ENCODE data around the gene PLA2G5. TPM values are rescaled to one million over a fixed set of nuclear protein-coding genes. Genes with fewer than 3 reads are reported as not detected.

PLA2G5 gene
- total and polyA plus RNA-seq, 2 donors from 2014 or later: 0.47 to 0.58 TPM

- H3K9me3 ChIP-seq (ENCODE audit: control insufficient read depth in 2 of 3, insufficient read depth in 1 of 3, low read length in 3 of 3): no peaks in the 10 kb centered on the region
- H3K4me3 ChIP-seq (ENCODE audit: low read length in 3 of 3): no peak overlapping the region
- H3K9ac ChIP-seq (ENCODE audit: low read length in 3 of 3): no peak overlapping the region
- intact Hi-C loops (cut with DNase I): no loop called here
- H3K36me3 ChIP-seq (ENCODE audit: control insufficient read depth in 2 of 3, insufficient read depth in 3 of 3, low read length in 3 of 3): no peaks in the 10 kb centered on the region
- H3K27me3 ChIP-seq (ENCODE audit: control insufficient read depth, insufficient read depth, low read length): no peaks in the 10 kb centered on the region
- H3K4me1 ChIP-seq (ENCODE audit: control insufficient read depth in 2 of 3, insufficient read depth in 2 of 3, low read depth in 1 of 3, low read length in 3 of 3): peaks cover 0 to 4% (median 0%) of the 10 kb centered on the region in 3 donors
- no peak for DNase-seq
- H3K27ac ChIP-seq (ENCODE audit: low read depth in 2 of 2, low read length in 2 of 2): no peak overlapping the region
- TF ChIP-seq CTCF (IDR thresholded peaks at IDR 0.05; ENCODE audit: borderline replicate concordance, extremely low read depth, insufficient read depth): no peak
- FAIRE-seq: no peak
Observed at GRCh38 chr1:20061866-20062265, 8.1 kb upstream of the PLA2G5 start.

- Histone ChIP-seq H3K27me3 (ENCODE audit: control insufficient read depth, insufficient read depth, low read length) (no peaks in the 10 kb centered on the region), H3K36me3 (ENCODE audit: control insufficient read depth in 2 of 3, insufficient read depth in 3 of 3, low read length in 3 of 3) (no peaks in the 10 kb centered on the region), H3K4me3 (ENCODE audit: low read length in 3 of 3) (no peak overlapping the region), H3K9me3 (ENCODE audit: control insufficient read depth in 2 of 3, insufficient read depth in 1 of 3, low read length in 3 of 3) (no peaks in the 10 kb centered on the region), H3K27ac (ENCODE audit: low read depth in 2 of 2, low read length in 2 of 2) (no peak overlapping the region), H3K9ac (ENCODE audit: low read length in 3 of 3) (no peak overlapping the region), H3K4me1 (ENCODE audit: control insufficient read depth in 2 of 3, insufficient read depth in 2 of 3, low read depth in 1 of 3, low read length in 3 of 3) (no peaks in the 10 kb centered on the region)
- FAIRE-seq (no peak), DNase-seq (no peak)
- intact Hi-C loops (cut with DNase I): no loop called here
- no peak for TF ChIP-seq CTCF (IDR thresholded peaks at IDR 0.05; ENCODE audit: borderline replicate concordance, extremely low read depth, insufficient read depth)
Observed at GRCh38 chr1:20063861-20064292, 6.1 kb upstream of the PLA2G5 start.

- FAIRE-seq (no peak), DNase-seq (no peak)
Observed at GRCh38 chr1:20068722-20069121, 1.3 kb upstream of the PLA2G5 start.

More at GRCh38 chr1:20068722-20069121, 1.3 kb upstream of the PLA2G5 start:
- Histone ChIP-seq H3K27me3 (ENCODE audit: control insufficient read depth, insufficient read depth, low read length) (no peaks in the 10 kb centered on the region), H3K36me3 (ENCODE audit: control insufficient read depth in 2 of 3, insufficient read depth in 3 of 3, low read length in 3 of 3) (no peaks in the 10 kb centered on the region), H3K27ac (ENCODE audit: low read depth in 2 of 2, low read length in 2 of 2) (no peak overlapping the region), H3K4me1 (ENCODE audit: control insufficient read depth in 2 of 3, insufficient read depth in 2 of 3, low read depth in 1 of 3, low read length in 3 of 3) (no peaks in the 10 kb centered on the region), H3K4me3 (ENCODE audit: low read length in 3 of 3) (no peak overlapping the region), H3K9me3 (ENCODE audit: control insufficient read depth in 2 of 3, insufficient read depth in 1 of 3, low read length in 3 of 3) (no peaks in the 10 kb centered on the region), H3K9ac (ENCODE audit: low read length in 3 of 3) (no peak overlapping the region)
- no peak for TF ChIP-seq CTCF (IDR thresholded peaks at IDR 0.05; ENCODE audit: borderline replicate concordance, extremely low read depth, insufficient read depth)
- intact Hi-C loops (cut with DNase I): no loop called here

All from kidney (tissue), 14 donors.